ENCODE measurements around the gene ADAP2. TPM values are rescaled to one million over a fixed set of nuclear protein-coding genes. Genes with fewer than 3 reads are reported as not detected.
"Not testable (repeated sequence)": the region's sequence is repeated elsewhere in the genome, so short reads cannot be mapped to it uniquely, and the experiment has no call there.

Gene ADAP2
- total and polyA plus RNA-seq, 4 donors, result 3.8 to 44.6 (median 16.8) TPM

DNA sequence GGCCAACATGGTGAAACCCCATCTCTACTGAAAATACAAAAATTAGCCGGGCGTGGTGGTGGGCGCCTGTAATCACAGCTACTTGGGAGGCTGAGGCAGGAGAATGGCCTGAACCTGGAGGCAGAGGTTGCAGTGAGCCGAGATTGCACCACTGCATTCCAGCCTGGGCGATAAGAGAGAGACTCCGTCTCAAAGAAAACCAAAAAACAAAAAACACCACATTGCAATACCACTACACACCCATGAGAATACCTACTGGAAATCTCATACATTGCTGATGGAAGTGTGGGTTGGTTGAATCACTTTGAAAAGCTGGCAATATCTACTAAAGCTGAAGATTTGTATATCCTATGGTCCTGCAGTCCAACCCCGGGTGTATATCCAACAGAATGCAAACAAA, 11.6 kb upstream of the ADAP2 start:
- intact Hi-C loops (cut with DNase I); ATAC-seq (ENCODE audit: low FRiP score); H3K4me1 ChIP-seq (ENCODE audit: control insufficient read depth in 1 of 2, insufficient read depth in 2 of 2, low read length in 2 of 2); H3K36me3 ChIP-seq (ENCODE audit: control insufficient read depth in 1 of 2, insufficient read depth in 2 of 2, low read length in 1 of 2); H3K9me3 ChIP-seq (ENCODE audit: control insufficient read depth, low read length); H3K27me3 ChIP-seq (ENCODE audit: control insufficient read depth in 1 of 2, insufficient read depth in 2 of 2, low read length in 1 of 2); H3K27ac ChIP-seq (ENCODE audit: low read depth in 1 of 2, low read length in 2 of 2); DNase-seq; H3K4me3 ChIP-seq (ENCODE audit: low read length in 2 of 2): not testable (repeated sequence)
- 92 to 93% methylated on average over 7 of the region's 7 CpGs for WGBS, 2 donors

DNA sequence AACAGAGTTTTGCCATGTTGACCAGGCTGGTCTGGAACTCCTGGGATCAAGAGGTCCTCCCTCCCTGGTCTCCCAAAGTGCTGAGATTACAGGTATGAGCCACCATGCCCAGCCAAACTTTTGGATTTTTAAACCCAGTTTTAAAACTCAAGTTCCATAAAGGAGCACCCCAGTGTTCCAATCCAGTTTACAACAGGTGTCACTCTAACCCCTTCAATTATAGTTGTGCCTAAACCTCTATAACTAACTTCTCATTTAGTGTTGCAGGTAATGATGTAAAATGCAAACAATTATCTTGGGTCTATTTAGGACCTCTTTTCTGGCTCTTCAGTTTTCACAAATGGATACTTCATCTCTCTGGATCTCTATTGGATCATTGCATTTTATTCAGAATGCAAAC, 7.8 kb upstream of the ADAP2 start:
- no peak overlapping the region for H3K4me3 ChIP-seq (ENCODE audit: low read length in 2 of 2)
- no peak for ATAC-seq (ENCODE audit: low FRiP score)
- no peaks in the 10 kb centered on the region for H3K36me3 ChIP-seq (ENCODE audit: control insufficient read depth in 1 of 2, insufficient read depth in 2 of 2, low read length in 1 of 2)
- no peak overlapping the region for H3K27ac ChIP-seq (ENCODE audit: low read depth in 1 of 2, low read length in 2 of 2)
- DNase-seq, result peak in 1 of 2 donors; percentile 1
- H3K27me3 ChIP-seq (ENCODE audit: control insufficient read depth in 1 of 2, insufficient read depth in 2 of 2, low read length in 1 of 2), result no peaks in the 10 kb centered on the region
- intact Hi-C loops (cut with DNase I), result no loop called here
- no peaks in the 10 kb centered on the region for H3K9me3 ChIP-seq (ENCODE audit: control insufficient read depth, low read length)
- no peaks in the 10 kb centered on the region for H3K4me1 ChIP-seq (ENCODE audit: control insufficient read depth in 1 of 2, insufficient read depth in 2 of 2, low read length in 2 of 2)

DNA sequence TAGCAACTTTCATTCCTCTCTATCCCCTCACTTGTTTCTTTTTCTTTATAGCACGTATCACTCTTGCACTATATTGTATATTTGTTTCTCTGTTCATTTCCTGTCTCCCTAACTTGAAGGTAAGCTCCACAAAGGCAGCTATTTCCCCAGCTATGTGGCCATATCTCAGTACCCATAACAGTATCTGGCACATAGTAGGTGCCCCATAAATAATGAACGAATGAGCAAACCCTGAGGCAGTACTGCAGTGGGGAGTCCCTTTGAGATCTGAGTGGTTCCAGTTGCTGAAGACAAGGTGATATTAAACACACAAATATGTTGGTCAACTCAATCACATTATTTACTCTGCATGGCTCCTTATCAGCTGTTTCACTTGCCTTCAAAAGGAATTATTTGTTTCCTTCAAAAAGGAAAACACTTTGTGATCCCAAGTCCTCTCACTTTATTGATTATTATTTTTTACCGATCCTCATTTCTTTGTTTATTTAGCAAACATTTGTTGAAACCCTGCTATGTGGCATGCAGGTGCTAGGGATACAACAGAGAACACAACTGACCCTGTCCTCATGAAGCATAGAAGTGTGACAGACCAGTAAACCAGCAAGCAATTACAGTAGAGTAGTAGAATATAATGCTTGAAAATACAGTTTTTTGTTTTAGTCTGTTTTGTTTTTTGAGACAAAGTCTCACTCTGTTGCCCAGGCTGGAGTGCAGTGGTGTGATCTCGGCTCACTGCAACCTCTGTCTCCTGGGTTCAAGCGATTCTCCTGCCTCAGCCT, 5.7 kb upstream of the ADAP2 start:
- ATAC-seq (ENCODE audit: low FRiP score), result no peak
- WGBS, 2 donors, result 62 to 68% methylated on average over 5 of the region's 5 CpGs
- intact Hi-C loops (cut with DNase I), result no loop called here

DNA sequence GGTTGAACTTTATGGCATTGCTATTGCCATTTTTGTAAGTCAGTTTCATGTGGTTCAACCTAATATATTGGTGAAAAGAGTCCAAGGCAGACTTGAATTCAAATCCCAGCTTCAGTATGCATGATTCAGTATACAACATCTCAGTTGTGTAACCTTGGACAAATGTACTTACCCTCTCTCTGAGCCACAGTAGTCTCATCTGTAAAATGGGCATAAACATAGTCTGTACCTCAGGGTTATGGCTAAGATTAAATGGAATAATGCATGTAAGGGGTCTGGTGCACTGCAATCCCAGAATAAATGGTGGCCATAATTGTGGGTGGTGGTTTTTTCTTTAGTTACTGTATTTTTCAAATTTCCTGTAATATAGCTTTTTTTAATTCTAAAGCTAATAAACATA, 4.7 kb upstream of the ADAP2 start:
- Histone ChIP-seq H3K9me3 (ENCODE audit: control insufficient read depth, low read length) (no peaks in the 10 kb centered on the region), H3K36me3 (ENCODE audit: control insufficient read depth in 1 of 2, insufficient read depth in 2 of 2, low read length in 1 of 2) (no peaks in the 10 kb centered on the region), H3K27me3 (ENCODE audit: control insufficient read depth in 1 of 2, insufficient read depth in 2 of 2, low read length in 1 of 2) (peaks cover 0 to 2% of the 10 kb centered on the region in 2 donors), H3K4me3 (ENCODE audit: low read length in 2 of 2) (no peak overlapping the region), H3K27ac (ENCODE audit: low read depth in 1 of 2, low read length in 2 of 2) (no peak overlapping the region), H3K4me1 (ENCODE audit: control insufficient read depth in 1 of 2, insufficient read depth in 2 of 2, low read length in 2 of 2) (no peaks in the 10 kb centered on the region)
- no peak for ATAC-seq (ENCODE audit: low FRiP score)
- no peak for DNase-seq
- intact Hi-C loops (cut with DNase I), result no loop called here

More for the DNA sequence above, 5.7 kb upstream of the ADAP2 start:
- H3K36me3 ChIP-seq (ENCODE audit: control insufficient read depth in 1 of 2, insufficient read depth in 2 of 2, low read length in 1 of 2), result no peaks in the 10 kb centered on the region
- DNase-seq, result no peak
- H3K9me3 ChIP-seq (ENCODE audit: control insufficient read depth, low read length), result no peaks in the 10 kb centered on the region
- H3K27me3 ChIP-seq (ENCODE audit: control insufficient read depth in 1 of 2, insufficient read depth in 2 of 2, low read length in 1 of 2), result no peaks in the 10 kb centered on the region
- no peak overlapping the region for H3K4me3 ChIP-seq (ENCODE audit: low read length in 2 of 2)
- no peak overlapping the region for H3K27ac ChIP-seq (ENCODE audit: low read depth in 1 of 2, low read length in 2 of 2)
- no peaks in the 10 kb centered on the region for H3K4me1 ChIP-seq (ENCODE audit: control insufficient read depth in 1 of 2, insufficient read depth in 2 of 2, low read length in 2 of 2)

DNA sequence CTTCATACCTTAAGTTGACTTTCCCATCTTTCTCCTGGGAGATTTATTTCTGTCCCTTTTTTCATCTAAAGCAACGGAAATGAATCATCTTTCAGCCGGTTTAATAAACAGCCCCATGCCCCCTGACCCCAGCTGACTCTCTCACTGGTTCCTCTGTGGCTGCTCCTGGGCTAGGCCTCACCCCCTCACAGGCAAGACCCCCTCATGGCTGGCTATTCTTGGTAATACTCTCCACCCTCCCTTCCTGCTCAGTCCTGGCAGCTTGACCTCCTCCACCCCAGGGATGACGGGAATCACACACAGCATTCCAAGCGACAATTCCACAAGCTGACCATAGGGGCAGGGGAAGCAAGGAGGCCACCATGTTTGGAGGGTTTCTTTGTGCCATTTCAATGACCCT, 1.5 kb upstream of the ADAP2 start:
- DNase-seq, result peak in 1 of 2 donors; percentile 37
- WGBS, 2 donors, result 51 to 53% methylated on average over 4 of the region's 4 CpGs
- no peak for ATAC-seq (ENCODE audit: low FRiP score)

DNA sequence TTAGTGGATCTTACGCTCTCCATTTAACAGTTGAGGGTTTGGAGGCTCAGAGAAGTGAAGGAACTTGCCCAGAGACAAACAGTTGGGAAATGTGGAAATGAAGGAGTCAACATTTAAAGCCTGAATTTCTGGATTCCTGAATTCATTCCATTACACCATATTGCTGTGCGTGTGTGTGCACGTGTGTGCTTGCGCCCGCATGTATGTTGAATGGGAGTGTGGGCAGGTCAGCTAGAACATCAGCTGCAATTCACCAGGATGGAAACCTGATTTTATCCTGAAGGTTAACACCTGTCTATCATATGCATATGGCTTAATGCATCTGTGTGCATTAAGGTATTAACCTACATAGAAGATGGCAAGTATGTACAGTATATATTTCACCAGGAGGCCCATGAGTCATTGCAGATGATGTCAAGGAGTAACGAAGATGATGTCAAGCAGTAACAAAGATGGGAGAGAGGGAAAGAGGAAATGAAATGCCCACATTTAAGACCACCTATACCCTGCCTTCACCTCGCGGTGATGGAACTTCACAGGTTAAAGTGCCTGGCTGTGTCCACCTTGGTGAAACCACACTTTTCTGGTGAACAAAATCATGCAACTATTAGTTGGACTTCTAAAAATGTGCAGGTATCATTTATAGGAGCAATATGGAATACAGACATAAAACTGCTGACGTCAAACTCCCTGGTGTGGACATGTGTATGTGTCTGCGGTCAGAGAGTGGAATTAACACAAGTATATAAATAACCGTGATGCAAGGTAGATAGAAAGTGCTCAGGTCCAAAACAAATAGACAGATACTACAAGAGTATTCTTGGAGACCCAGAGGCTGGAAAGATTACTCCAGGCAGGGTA, 832 bp upstream of the ADAP2 start:
- Histone ChIP-seq H3K9me3 (ENCODE audit: control insufficient read depth, low read length) (no peaks in the 10 kb centered on the region), H3K36me3 (ENCODE audit: control insufficient read depth in 1 of 2, insufficient read depth in 2 of 2, low read length in 1 of 2) (no peaks in the 10 kb centered on the region), H3K27me3 (ENCODE audit: control insufficient read depth in 1 of 2, insufficient read depth in 2 of 2, low read length in 1 of 2) (peaks cover 0 to 2% of the 10 kb centered on the region in 2 donors), H3K4me1 (ENCODE audit: control insufficient read depth in 1 of 2, insufficient read depth in 2 of 2, low read length in 2 of 2) (no peaks in the 10 kb centered on the region), H3K27ac (ENCODE audit: low read depth in 1 of 2, low read length in 2 of 2) (no peak overlapping the region), H3K4me3 (ENCODE audit: low read length in 2 of 2) (peak overlapping the region in 1 of 2 donors; percentile 22)
- 87 to 88% methylated on average over 11 of the region's 11 CpGs for WGBS, 2 donors
- DNase-seq, result peak in 1 of 2 donors; percentile 3
- ATAC-seq (ENCODE audit: low FRiP score), result no peak
- intact Hi-C loops (cut with DNase I), result no loop called here

More for the DNA sequence above, 1.5 kb upstream of the ADAP2 start:
- Histone ChIP-seq H3K27me3 (ENCODE audit: control insufficient read depth in 1 of 2, insufficient read depth in 2 of 2, low read length in 1 of 2) (peaks cover 0 to 2% of the 10 kb centered on the region in 2 donors), H3K9me3 (ENCODE audit: control insufficient read depth, low read length) (no peaks in the 10 kb centered on the region), H3K4me1 (ENCODE audit: control insufficient read depth in 1 of 2, insufficient read depth in 2 of 2, low read length in 2 of 2) (no peaks in the 10 kb centered on the region), H3K4me3 (ENCODE audit: low read length in 2 of 2) (no peak overlapping the region), H3K36me3 (ENCODE audit: control insufficient read depth in 1 of 2, insufficient read depth in 2 of 2, low read length in 1 of 2) (no peaks in the 10 kb centered on the region), H3K27ac (ENCODE audit: low read depth in 1 of 2, low read length in 2 of 2) (no peak overlapping the region)
- intact Hi-C loops (cut with DNase I), result no loop called here

DNA sequence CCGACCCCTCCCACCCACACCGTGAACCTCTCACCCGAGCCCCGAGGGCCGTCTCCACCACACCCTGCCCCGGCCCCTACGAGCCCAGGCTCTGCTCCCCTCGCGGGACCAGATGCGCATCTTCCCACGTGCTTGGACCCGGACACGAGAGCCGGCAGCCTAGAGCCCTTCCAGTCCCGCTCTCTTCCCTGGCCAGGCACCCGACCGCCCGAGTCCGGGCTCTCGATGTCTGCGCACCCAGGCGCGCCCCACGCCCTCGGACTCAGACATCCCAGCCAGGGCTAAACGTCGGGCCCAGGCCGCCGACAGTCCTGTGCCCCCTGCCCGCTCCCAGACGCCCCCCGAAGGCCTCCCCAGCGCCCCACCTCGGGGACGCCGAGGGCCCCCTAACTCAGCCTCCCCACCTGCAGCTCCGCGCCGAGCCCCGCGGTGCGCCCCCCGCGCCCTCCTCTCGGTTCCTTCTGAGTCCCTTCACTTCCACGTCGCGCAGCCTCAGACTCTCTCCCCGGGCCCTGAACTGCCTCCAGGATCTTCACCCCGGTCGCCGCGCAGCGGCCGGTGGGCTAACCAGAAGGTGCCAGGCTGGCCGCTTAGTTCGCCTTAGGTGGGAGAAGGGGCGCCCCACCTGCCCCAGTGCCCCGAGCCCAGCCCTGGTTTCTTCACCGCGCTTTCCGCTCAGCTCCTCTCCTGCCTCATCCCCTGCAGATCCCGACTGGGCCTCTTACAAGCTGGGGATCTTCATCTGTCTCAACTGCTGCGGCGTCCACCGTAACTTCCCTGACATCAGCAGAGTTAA, 688 bp downstream of the ADAP2 start:
- peaks cover 0 to 2% of the 10 kb centered on the region in 2 donors for H3K27me3 ChIP-seq (ENCODE audit: control insufficient read depth in 1 of 2, insufficient read depth in 2 of 2, low read length in 1 of 2)
- no peaks in the 10 kb centered on the region for H3K4me1 ChIP-seq (ENCODE audit: control insufficient read depth in 1 of 2, insufficient read depth in 2 of 2, low read length in 2 of 2)
- peak overlapping the region; percentile 22 to 65 for H3K4me3 ChIP-seq (ENCODE audit: low read length in 2 of 2)
- no peaks in the 10 kb centered on the region for H3K36me3 ChIP-seq (ENCODE audit: control insufficient read depth in 1 of 2, insufficient read depth in 2 of 2, low read length in 1 of 2)
- H3K27ac ChIP-seq (ENCODE audit: low read depth in 1 of 2, low read length in 2 of 2), result no peak overlapping the region
- peak; percentile 33 for ATAC-seq (ENCODE audit: low FRiP score)
- H3K9me3 ChIP-seq (ENCODE audit: control insufficient read depth, low read length), result no peaks in the 10 kb centered on the region
- intact Hi-C loops (cut with DNase I), result no loop called here
- peak; percentile 64 to 76 for DNase-seq
- whole genome bisulfite sequencing, 2 donors, result 4% methylated on average over 41 to 66 of the region's 66 CpGs

DNA sequence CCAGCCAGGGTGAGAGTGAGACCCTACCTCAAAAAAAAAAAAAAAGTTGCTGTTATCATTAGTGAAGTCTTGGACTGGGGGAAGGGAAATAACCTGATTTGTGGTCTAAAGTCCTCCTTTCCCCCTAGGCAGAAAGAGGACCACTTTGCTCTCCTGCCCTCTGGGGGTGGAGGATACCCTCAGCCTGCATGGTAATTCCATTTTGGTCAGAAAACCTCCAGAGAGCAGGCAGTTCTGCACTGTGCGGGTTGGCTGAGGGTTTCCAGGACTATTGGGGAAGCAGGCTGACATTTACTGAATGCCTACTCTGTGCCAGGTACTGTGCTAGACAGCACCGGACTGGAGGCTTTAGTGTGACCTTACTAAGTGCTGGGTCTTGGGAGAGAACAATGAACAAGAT, 2.6 kb downstream of the ADAP2 start:
- intact Hi-C loops (cut with DNase I), result no loop called here
- H3K4me3 ChIP-seq (ENCODE audit: low read length in 2 of 2), result no peak overlapping the region
- H3K36me3 ChIP-seq (ENCODE audit: control insufficient read depth in 1 of 2, insufficient read depth in 2 of 2, low read length in 1 of 2), result no peaks in the 10 kb centered on the region
- no peak overlapping the region for H3K27ac ChIP-seq (ENCODE audit: low read depth in 1 of 2, low read length in 2 of 2)
- no peaks in the 10 kb centered on the region for H3K9me3 ChIP-seq (ENCODE audit: control insufficient read depth, low read length)
- WGBS, 2 donors, result 47 to 57% methylated on average over 2 of the region's 2 CpGs
- no peaks in the 10 kb centered on the region for H3K4me1 ChIP-seq (ENCODE audit: control insufficient read depth in 1 of 2, insufficient read depth in 2 of 2, low read length in 2 of 2)
- H3K27me3 ChIP-seq (ENCODE audit: control insufficient read depth in 1 of 2, insufficient read depth in 2 of 2, low read length in 1 of 2), result peaks cover 0 to 2% of the 10 kb centered on the region in 2 donors
- ATAC-seq (ENCODE audit: low FRiP score), result no peak
- DNase-seq, result peak in 1 of 2 donors; percentile 20

Data from aorta (tissue), 5 donors.